ENCODE measurements around the gene ST3GAL3.
A peak's percentile ranks its signal among the peaks of the same experiment; 100 is the strongest.

Gene ST3GAL3

DNA sequence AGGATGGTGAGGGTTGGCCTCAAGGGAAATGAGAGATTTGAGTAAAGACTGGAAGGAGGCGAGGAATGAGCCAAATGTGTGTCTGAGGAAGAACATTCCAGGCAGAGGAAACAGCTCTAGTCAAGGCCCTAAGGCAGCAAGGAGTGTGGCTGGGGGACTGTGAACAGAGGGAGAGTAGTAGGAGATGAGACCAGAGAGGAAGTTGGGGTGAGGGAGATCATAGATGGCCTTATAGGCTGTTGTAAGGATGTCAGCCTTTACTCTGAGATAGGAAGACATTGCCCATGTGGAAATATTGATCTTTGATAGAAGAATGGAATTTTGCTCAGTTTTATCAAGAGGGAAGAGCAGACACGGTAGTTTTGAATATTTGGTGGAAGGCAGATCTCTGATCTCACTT, 171.1 kb downstream of the ST3GAL3 start:
- no peak overlapping the region for H3K4me3 ChIP-seq (replicated peaks; ENCODE audit: insufficient read depth, low read length)
- H3K27me3 ChIP-seq (ENCODE audit: insufficient read depth, poor library complexity, severe bottlenecking), result no peaks in the 10 kb centered on the region
- peak in 1 of 2 experiments; percentile 10 for DNase-seq (ENCODE audit: low read depth in 1 of 2, low spot score in 1 of 2)
- H3K27ac ChIP-seq (replicated peaks), result no peak overlapping the region
- TF ChIP-seq, protein P1, sequence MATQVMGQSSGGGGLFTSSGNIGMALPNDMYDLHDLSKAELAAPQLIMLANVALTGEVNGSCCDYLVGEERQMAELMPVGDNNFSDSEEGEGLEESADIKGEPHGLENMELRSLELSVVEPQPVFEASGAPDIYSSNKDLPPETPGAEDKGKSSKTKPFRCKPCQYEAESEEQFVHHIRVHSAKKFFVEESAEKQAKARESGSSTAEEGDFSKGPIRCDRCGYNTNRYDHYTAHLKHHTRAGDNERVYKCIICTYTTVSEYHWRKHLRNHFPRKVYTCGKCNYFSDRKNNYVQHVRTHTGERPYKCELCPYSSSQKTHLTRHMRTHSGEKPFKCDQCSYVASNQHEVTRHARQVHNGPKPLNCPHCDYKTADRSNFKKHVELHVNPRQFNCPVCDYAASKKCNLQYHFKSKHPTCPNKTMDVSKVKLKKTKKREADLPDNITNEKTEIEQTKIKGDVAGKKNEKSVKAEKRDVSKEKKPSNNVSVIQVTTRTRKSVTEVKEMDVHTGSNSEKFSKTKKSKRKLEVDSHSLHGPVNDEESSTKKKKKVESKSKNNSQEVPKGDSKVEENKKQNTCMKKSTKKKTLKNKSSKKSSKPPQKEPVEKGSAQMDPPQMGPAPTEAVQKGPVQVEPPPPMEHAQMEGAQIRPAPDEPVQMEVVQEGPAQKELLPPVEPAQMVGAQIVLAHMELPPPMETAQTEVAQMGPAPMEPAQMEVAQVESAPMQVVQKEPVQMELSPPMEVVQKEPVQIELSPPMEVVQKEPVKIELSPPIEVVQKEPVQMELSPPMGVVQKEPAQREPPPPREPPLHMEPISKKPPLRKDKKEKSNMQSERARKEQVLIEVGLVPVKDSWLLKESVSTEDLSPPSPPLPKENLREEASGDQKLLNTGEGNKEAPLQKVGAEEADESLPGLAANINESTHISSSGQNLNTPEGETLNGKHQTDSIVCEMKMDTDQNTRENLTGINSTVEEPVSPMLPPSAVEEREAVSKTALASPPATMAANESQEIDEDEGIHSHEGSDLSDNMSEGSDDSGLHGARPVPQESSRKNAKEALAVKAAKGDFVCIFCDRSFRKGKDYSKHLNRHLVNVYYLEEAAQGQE (IDR thresholded peaks at IDR 0.05; ENCODE audit: insufficient replicate concordance, low read depth), result no peak
- peak; percentile 46; the same call in 1 of the 2 replicates for TF ChIP-seq SPI1 (IDR thresholded peaks at IDR 0.05; ENCODE audit: borderline replicate concordance, low read depth)
- no peak for TF ChIP-seq GABPA (IDR thresholded peaks at IDR 0.05; ENCODE audit: low read depth)
- TF ChIP-seq, protein P2, sequence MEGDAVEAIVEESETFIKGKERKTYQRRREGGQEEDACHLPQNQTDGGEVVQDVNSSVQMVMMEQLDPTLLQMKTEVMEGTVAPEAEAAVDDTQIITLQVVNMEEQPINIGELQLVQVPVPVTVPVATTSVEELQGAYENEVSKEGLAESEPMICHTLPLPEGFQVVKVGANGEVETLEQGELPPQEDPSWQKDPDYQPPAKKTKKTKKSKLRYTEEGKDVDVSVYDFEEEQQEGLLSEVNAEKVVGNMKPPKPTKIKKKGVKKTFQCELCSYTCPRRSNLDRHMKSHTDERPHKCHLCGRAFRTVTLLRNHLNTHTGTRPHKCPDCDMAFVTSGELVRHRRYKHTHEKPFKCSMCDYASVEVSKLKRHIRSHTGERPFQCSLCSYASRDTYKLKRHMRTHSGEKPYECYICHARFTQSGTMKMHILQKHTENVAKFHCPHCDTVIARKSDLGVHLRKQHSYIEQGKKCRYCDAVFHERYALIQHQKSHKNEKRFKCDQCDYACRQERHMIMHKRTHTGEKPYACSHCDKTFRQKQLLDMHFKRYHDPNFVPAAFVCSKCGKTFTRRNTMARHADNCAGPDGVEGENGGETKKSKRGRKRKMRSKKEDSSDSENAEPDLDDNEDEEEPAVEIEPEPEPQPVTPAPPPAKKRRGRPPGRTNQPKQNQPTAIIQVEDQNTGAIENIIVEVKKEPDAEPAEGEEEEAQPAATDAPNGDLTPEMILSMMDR (IDR thresholded peaks at IDR 0.05; ENCODE audit: insufficient read depth, low read length), result no peak

DNA sequence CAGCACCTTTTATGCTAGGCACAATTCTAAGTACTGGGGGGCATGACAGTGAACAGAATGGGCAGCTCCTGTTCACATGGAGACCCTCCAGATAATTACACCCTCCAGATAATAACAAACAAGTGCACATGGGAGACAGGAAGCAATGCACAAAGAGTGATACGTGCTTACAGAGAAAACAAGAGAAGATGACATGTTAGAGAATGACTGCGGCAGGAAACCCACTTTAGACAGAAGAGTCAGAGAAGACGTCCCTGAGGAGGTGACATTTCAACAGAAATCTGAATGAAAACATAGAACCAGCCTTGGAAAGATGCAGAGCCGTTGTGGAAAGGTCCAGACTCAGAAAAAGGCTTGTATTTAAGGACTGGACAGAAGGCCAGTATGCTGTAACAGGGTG, 171.5 kb downstream of the ST3GAL3 start:
- TF ChIP-seq GABPA (IDR thresholded peaks at IDR 0.05; ENCODE audit: low read depth), result no peak
- no peak for TF ChIP-seq SPI1 (IDR thresholded peaks at IDR 0.05; ENCODE audit: borderline replicate concordance, low read depth)
- TF ChIP-seq POLR2AphosphoS5 (IDR thresholded peaks at IDR 0.05; ENCODE audit: low read depth), result no peak
- Histone ChIP-seq H3K27me3 (ENCODE audit: insufficient read depth, poor library complexity, severe bottlenecking) (no peaks in the 10 kb centered on the region), H3K27ac (replicated peaks) (no peak overlapping the region), H3K4me3 (replicated peaks; ENCODE audit: insufficient read depth, low read length) (no peak overlapping the region)
- no peak for DNase-seq (ENCODE audit: low read depth in 1 of 2, low spot score in 1 of 2)

DNA sequence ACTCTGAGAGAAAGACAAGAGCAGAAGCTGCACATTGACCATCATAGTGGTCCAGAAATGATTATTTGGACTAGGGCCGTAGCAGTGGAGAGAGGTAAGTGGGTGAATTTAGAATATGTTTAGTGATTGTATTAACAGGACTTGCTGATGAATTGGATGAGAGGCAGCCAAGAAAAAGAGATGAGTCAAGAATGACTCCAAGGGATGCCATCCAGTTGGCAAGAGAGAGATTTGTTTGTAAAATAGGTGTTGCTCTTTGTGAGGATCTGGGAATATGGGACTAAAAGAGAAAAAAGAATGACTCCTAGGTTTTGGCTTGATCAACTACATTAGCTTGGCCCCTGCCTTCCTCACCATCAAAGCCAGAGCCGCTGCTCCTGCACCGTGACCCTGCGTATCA, 172.1 kb downstream of the ST3GAL3 start:
- no peak for DNase-seq (ENCODE audit: low read depth in 1 of 2, low spot score in 1 of 2)
- Histone ChIP-seq H3K27me3 (ENCODE audit: insufficient read depth, poor library complexity, severe bottlenecking) (no peaks in the 10 kb centered on the region), H3K4me3 (replicated peaks; ENCODE audit: insufficient read depth, low read length) (no peak overlapping the region), H3K27ac (replicated peaks) (no peak overlapping the region)
- TF ChIP-seq, protein P1 (IDR thresholded peaks at IDR 0.05; ENCODE audit: insufficient replicate concordance, low read depth), result no peak
- no peak for TF ChIP-seq GABPA (IDR thresholded peaks at IDR 0.05; ENCODE audit: low read depth)
- TF ChIP-seq, protein P2 (IDR thresholded peaks at IDR 0.05; ENCODE audit: insufficient read depth, low read length), result no peak
- TF ChIP-seq POLR2AphosphoS5 (IDR thresholded peaks at IDR 0.05; ENCODE audit: low read depth), result no peak
- TF ChIP-seq SPI1 (IDR thresholded peaks at IDR 0.05; ENCODE audit: borderline replicate concordance, low read depth), result no peak

- TF ChIP-seq, protein P2 (IDR thresholded peaks at IDR 0.05; ENCODE audit: insufficient read depth, low read length), result no peak
- TF ChIP-seq, protein P1 (IDR thresholded peaks at IDR 0.05; ENCODE audit: insufficient replicate concordance, low read depth), result no peak
- no peak for TF ChIP-seq GABPA (IDR thresholded peaks at IDR 0.05; ENCODE audit: low read depth)
- no peak for TF ChIP-seq SPI1 (IDR thresholded peaks at IDR 0.05; ENCODE audit: borderline replicate concordance, low read depth)
- Histone ChIP-seq H3K27ac (replicated peaks) (no peak overlapping the region), H3K4me3 (replicated peaks; ENCODE audit: insufficient read depth, low read length) (no peak overlapping the region), H3K27me3 (ENCODE audit: insufficient read depth, poor library complexity, severe bottlenecking) (no peaks in the 10 kb centered on the region)
- DNase-seq (ENCODE audit: low read depth in 1 of 2, low spot score in 1 of 2), result no peak
Measured at GRCh38 chr1:43879996-43880395, 172.7 kb downstream of the ST3GAL3 start.

Data from HL-60 (cell line).